Measurements from ENCODE around the gene TGFBR3L.

DNA sequence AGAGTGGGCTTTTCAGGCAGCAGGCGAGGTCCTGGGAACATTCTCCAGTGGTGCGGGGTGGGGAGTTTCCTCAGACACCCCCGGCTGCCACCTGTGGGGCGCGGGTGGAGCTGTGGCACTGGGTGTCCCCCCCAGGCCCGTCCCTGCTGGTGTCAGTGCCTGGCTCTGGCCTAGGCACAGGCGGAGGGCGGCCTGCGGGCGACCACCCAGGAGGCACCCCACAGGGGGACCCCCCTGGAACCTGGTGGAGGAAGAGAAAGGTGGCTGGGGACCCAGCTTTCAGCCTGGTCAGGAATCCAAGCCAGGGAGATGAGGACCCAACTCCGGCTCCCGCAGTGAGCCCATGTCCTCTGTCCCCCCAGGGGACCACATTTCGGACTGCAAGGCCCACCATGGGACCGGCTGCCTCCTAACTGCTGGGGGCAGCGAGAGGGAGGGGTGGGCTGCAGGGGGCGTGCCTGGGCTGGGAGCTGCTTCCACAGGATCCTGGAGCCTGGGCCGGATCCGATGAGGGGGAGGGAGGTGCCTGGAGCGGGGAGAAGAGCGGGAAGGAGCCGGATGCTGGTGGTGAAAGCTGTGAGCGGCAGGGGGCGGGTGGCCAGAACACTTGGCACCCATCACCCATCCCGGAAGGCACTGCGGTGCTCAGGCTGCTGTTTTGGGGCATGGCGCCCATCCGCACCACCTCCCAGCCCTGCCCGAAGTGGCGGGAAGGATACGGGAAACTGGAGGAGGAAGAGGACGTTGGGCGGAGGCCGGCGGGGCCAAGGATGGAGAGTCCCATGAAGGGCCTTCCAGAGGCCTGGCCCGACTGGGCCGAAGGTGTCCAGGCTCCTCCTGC, 16.8 kb downstream of the TGFBR3L start:
- TF ChIP-seq, protein P1, sequence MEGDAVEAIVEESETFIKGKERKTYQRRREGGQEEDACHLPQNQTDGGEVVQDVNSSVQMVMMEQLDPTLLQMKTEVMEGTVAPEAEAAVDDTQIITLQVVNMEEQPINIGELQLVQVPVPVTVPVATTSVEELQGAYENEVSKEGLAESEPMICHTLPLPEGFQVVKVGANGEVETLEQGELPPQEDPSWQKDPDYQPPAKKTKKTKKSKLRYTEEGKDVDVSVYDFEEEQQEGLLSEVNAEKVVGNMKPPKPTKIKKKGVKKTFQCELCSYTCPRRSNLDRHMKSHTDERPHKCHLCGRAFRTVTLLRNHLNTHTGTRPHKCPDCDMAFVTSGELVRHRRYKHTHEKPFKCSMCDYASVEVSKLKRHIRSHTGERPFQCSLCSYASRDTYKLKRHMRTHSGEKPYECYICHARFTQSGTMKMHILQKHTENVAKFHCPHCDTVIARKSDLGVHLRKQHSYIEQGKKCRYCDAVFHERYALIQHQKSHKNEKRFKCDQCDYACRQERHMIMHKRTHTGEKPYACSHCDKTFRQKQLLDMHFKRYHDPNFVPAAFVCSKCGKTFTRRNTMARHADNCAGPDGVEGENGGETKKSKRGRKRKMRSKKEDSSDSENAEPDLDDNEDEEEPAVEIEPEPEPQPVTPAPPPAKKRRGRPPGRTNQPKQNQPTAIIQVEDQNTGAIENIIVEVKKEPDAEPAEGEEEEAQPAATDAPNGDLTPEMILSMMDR (conservative IDR thresholded peaks at IDR 0.05; ENCODE audit: low read depth in 2 of 2), result no peak
- no peak for TF ChIP-seq EZH2 (IDR thresholded peaks at IDR 0.05; ENCODE audit: low read depth, unreplicated experiment)
- TF ChIP-seq, protein P2, sequence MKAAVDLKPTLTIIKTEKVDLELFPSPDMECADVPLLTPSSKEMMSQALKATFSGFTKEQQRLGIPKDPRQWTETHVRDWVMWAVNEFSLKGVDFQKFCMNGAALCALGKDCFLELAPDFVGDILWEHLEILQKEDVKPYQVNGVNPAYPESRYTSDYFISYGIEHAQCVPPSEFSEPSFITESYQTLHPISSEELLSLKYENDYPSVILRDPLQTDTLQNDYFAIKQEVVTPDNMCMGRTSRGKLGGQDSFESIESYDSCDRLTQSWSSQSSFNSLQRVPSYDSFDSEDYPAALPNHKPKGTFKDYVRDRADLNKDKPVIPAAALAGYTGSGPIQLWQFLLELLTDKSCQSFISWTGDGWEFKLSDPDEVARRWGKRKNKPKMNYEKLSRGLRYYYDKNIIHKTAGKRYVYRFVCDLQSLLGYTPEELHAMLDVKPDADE (IDR thresholded peaks at IDR 0.05), result no peak
- no peak for TF ChIP-seq POLR2AphosphoS5 (IDR thresholded peaks at IDR 0.05; ENCODE audit: low read depth)
- no peak for TF ChIP-seq EZH2phosphoT487 (IDR thresholded peaks at IDR 0.05; ENCODE audit: unreplicated experiment)
- TF ChIP-seq ZNF331 (CRISPR knock-in tag; IDR thresholded peaks at IDR 0.05; ENCODE audit: low read depth), result no peak
- no peak for TF ChIP-seq CREB1 (CRISPR knock-in tag; IDR thresholded peaks at IDR 0.05; ENCODE audit: low read depth)
- TF ChIP-seq, protein P3, sequence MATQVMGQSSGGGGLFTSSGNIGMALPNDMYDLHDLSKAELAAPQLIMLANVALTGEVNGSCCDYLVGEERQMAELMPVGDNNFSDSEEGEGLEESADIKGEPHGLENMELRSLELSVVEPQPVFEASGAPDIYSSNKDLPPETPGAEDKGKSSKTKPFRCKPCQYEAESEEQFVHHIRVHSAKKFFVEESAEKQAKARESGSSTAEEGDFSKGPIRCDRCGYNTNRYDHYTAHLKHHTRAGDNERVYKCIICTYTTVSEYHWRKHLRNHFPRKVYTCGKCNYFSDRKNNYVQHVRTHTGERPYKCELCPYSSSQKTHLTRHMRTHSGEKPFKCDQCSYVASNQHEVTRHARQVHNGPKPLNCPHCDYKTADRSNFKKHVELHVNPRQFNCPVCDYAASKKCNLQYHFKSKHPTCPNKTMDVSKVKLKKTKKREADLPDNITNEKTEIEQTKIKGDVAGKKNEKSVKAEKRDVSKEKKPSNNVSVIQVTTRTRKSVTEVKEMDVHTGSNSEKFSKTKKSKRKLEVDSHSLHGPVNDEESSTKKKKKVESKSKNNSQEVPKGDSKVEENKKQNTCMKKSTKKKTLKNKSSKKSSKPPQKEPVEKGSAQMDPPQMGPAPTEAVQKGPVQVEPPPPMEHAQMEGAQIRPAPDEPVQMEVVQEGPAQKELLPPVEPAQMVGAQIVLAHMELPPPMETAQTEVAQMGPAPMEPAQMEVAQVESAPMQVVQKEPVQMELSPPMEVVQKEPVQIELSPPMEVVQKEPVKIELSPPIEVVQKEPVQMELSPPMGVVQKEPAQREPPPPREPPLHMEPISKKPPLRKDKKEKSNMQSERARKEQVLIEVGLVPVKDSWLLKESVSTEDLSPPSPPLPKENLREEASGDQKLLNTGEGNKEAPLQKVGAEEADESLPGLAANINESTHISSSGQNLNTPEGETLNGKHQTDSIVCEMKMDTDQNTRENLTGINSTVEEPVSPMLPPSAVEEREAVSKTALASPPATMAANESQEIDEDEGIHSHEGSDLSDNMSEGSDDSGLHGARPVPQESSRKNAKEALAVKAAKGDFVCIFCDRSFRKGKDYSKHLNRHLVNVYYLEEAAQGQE (IDR thresholded peaks at IDR 0.05; ENCODE audit: unreplicated experiment), result no peak
- TF ChIP-seq JUNB (IDR thresholded peaks at IDR 0.05; ENCODE audit: unreplicated experiment), result no peak
- TF ChIP-seq STAT1 (IDR thresholded peaks at IDR 0.05; ENCODE audit: unreplicated experiment), result no peak
- TF ChIP-seq, protein P4, sequence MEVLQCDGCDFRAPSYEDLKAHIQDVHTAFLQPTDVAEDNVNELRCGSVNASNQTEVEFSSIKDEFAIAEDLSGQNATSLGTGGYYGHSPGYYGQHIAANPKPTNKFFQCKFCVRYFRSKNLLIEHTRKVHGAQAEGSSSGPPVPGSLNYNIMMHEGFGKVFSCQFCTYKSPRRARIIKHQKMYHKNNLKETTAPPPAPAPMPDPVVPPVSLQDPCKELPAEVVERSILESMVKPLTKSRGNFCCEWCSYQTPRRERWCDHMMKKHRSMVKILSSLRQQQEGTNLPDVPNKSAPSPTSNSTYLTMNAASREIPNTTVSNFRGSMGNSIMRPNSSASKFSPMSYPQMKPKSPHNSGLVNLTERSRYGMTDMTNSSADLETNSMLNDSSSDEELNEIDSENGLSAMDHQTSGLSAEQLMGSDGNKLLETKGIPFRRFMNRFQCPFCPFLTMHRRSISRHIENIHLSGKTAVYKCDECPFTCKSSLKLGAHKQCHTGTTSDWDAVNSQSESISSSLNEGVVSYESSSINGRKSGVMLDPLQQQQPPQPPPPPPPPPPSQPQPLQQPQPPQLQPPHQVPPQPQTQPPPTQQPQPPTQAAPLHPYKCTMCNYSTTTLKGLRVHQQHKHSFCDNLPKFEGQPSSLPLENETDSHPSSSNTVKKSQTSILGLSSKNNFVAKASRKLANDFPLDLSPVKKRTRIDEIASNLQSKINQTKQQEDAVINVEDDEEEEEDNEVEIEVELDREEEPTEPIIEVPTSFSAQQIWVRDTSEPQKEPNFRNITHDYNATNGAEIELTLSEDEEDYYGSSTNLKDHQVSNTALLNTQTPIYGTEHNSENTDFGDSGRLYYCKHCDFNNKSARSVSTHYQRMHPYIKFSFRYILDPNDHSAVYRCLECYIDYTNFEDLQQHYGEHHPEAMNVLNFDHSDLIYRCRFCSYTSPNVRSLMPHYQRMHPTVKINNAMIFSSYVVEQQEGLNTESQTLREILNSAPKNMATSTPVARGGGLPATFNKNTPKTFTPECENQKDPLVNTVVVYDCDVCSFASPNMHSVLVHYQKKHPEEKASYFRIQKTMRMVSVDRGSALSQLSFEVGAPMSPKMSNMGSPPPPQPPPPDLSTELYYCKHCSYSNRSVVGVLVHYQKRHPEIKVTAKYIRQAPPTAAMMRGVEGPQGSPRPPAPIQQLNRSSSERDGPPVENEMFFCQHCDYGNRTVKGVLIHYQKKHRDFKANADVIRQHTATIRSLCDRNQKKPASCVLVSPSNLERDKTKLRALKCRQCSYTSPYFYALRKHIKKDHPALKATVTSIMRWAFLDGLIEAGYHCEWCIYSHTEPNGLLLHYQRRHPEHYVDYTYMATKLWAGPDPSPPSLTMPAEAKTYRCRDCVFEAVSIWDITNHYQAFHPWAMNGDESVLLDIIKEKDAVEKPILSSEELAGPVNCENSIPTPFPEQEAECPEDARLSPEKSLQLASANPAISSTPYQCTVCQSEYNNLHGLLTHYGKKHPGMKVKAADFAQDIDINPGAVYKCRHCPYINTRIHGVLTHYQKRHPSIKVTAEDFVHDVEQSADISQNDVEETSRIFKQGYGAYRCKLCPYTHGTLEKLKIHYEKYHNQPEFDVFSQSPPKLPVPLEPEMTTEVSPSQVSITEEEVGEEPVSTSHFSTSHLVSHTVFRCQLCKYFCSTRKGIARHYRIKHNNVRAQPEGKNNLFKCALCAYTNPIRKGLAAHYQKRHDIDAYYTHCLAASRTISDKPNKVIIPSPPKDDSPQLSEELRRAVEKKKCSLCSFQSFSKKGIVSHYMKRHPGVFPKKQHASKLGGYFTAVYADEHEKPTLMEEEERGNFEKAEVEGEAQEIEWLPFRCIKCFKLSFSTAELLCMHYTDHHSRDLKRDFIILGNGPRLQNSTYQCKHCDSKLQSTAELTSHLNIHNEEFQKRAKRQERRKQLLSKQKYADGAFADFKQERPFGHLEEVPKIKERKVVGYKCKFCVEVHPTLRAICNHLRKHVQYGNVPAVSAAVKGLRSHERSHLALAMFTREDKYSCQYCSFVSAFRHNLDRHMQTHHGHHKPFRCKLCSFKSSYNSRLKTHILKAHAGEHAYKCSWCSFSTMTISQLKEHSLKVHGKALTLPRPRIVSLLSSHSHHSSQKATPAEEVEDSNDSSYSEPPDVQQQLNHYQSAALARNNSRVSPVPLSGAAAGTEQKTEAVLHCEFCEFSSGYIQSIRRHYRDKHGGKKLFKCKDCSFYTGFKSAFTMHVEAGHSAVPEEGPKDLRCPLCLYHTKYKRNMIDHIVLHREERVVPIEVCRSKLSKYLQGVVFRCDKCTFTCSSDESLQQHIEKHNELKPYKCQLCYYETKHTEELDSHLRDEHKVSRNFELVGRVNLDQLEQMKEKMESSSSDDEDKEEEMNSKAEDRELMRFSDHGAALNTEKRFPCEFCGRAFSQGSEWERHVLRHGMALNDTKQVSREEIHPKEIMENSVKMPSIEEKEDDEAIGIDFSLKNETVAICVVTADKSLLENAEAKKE (CRISPR knock-in tag; IDR thresholded peaks at IDR 0.05), result no peak
- TF ChIP-seq NANOG (IDR thresholded peaks at IDR 0.05; ENCODE audit: borderline replicate concordance), result no peak

Measured in GM23338 (cell line).